H1 (cell line): Measurements from ENCODE around the gene UBE2E2. TPM values are rescaled to one million over a fixed set of nuclear protein-coding genes. Genes with fewer than 3 reads are reported as not detected.

Source experiments
- CTCF ChIA-PET: fragments of 300-600 bp; sonication (Branson Sonifier 250); formaldehyde crosslinking; loops from one replicate; lab custom pipeline; 2021; ENCODE audit not compliant: partially characterized antibody; lab: Charles Lee
- POLR2A ChIA-PET: fragments of 300-600 bp; sonication (Branson Sonifier 250); formaldehyde crosslinking; loops from one replicate; lab custom pipeline; 2021; ENCODE audit warnings: inconsistent platforms; ENCODE audit not compliant: partially characterized antibody; lab: Charles Lee
- DNase-seq, 2 experiments: peaks; one replicate each; pipeline versions ENCODE4 v3.0.0 to v3.0.0-alpha.2; 2010 to 2022; ENCODE audit warnings: low spot score in 2 of 2, low read depth in 1 of 2, mixed read lengths in 1 of 2
- FAIRE-seq: peaks from 2 replicates; lab custom pipeline; 2011; peaks lifted over from hg19 to GRCh38; lab: Jason Lieb, UNC
- H2AFZ ChIP-seq: 2 replicates; pipeline ENCODE4 v1.8.1; 2012; ENCODE audit warnings: low read length, inconsistent platforms
- H2AK5ac ChIP-seq: 2 replicates; pipeline ENCODE4 v1.6.1; 2013; ENCODE audit warnings: low read depth, low read length
- H2BK120ac ChIP-seq: replicated peaks from 2 replicates; pipeline ENCODE3; 2013; ENCODE audit warnings: low read depth, low read length, inconsistent platforms
- H2BK12ac ChIP-seq: 2 replicates; pipeline ENCODE4 v1.6.1; 2013; ENCODE audit warnings: low read depth, low read length
- H2BK15ac ChIP-seq: 2 replicates; pipeline ENCODE4 v1.6.1; 2013; ENCODE audit warnings: low read length
- H2BK20ac ChIP-seq: 2 replicates; pipeline ENCODE4 v1.6.1; 2013; ENCODE audit warnings: low read length
- H2BK5ac ChIP-seq: 2 replicates; pipeline ENCODE4 v1.6.1; 2013; ENCODE audit warnings: low read depth, low read length
- H3K14ac ChIP-seq: 2 replicates; pipeline ENCODE4 v1.6.1; 2013; ENCODE audit warnings: inconsistent platforms; ENCODE audit not compliant: insufficient read length
- H3K18ac ChIP-seq: 2 replicates; pipeline ENCODE4 v1.6.1; 2013; ENCODE audit warnings: low read length; ENCODE audit errors: extremely low read depth
- H3K23ac ChIP-seq: 2 replicates; pipeline ENCODE4 v1.6.1; 2013; ENCODE audit warnings: inconsistent platforms; ENCODE audit not compliant: insufficient read length
- H3K23me2 ChIP-seq: 2 replicates; pipeline ENCODE4 v1.6.1; 2013; ENCODE audit warnings: low read depth, low read length
- H3K27ac ChIP-seq: 2 replicates; pipeline ENCODE4 v1.6.1; 2011; ENCODE audit warnings: low read depth, low read length, inconsistent platforms
- H3K27me3 ChIP-seq, 4 experiments: replicated peaks in 1 of 4; 1 replicate in 1 of 4; 2 replicates in 3 of 4; pipeline versions ENCODE4 v1.6.1 to v1.8.1; 2011 to 2013; ENCODE audit warnings: low read length in 3 of 4, mild to moderate bottlenecking in 3 of 4, inconsistent platforms in 2 of 4, mixed read lengths in 2 of 4, moderate library complexity in 1 of 4; ENCODE audit not compliant: control insufficient read depth in 3 of 4, insufficient read depth in 3 of 4; ENCODE audit errors: extremely low read depth in 1 of 4
- H3K36me3 ChIP-seq, 4 experiments: 2 replicates each; pipeline versions ENCODE4 v1.6.1 to v1.8.1; 2011 to 2013; ENCODE audit warnings: mild to moderate bottlenecking in 4 of 4, low read length in 3 of 4, moderate library complexity in 2 of 4, control low read depth in 1 of 4, inconsistent platforms in 1 of 4; ENCODE audit not compliant: insufficient read depth in 4 of 4, control insufficient read depth in 2 of 4
- H3K4ac ChIP-seq: replicated peaks from 2 replicates; pipeline ENCODE3; 2013; ENCODE audit warnings: low read length, low read depth, mixed read lengths, inconsistent platforms; ENCODE audit not compliant: insufficient read length
- H3K4me1 ChIP-seq, 4 experiments: replicated peaks in 1 of 4; 1 replicate in 1 of 4; 2 replicates in 3 of 4; pipeline versions ENCODE4 v1.6.1 to v1.8.1; 2011 to 2013; ENCODE audit warnings: low read length in 3 of 4, inconsistent platforms in 2 of 4, mixed read lengths in 1 of 4; ENCODE audit not compliant: insufficient read depth in 4 of 4, control insufficient read depth in 3 of 4
- H3K4me2 ChIP-seq, 2 experiments: 2 replicates each; pipeline versions ENCODE4 v1.6.1 to v1.8.1; 2011 to 2013; ENCODE audit warnings: low read depth in 2 of 2, low read length in 2 of 2, control low read depth in 1 of 2, inconsistent platforms in 1 of 2, mild to moderate bottlenecking in 1 of 2; ENCODE audit not compliant: insufficient read depth in 1 of 2
- H3K4me3 ChIP-seq, 4 experiments: fragments of 200-600, 300-600 bp in 1 of 4; sonication (generic), shearing (Covaris generic), sonication (Bioruptor Twin) in 1 of 4; 2 replicates each; pipeline versions ENCODE4 v1.5.1 to v1.8.1; 2011 to 2016; ENCODE audit warnings: low read length in 4 of 4, low read depth in 3 of 4, control low read depth in 2 of 4, inconsistent platforms in 2 of 4, mild to moderate bottlenecking in 2 of 4, mixed read lengths in 1 of 4, moderate library complexity in 1 of 4; ENCODE audit not compliant: insufficient read depth in 2 of 4; ENCODE audit errors: extremely low read depth in 1 of 4
- H3K56ac ChIP-seq: replicated peaks from 2 replicates; pipeline ENCODE3; 2013; ENCODE audit warnings: low read depth, mild to moderate bottlenecking, mixed read lengths, low read length, inconsistent platforms; ENCODE audit not compliant: insufficient read length
- H3K79me1 ChIP-seq: 2 replicates; pipeline ENCODE4 v1.6.1; 2013; ENCODE audit warnings: low read depth, low read length, control low read depth
- H3K79me2 ChIP-seq, 2 experiments: 2 replicates each; pipeline versions ENCODE4 v1.6.1 to v1.8.1; 2012 to 2013; ENCODE audit warnings: low read length in 2 of 2, mild to moderate bottlenecking in 2 of 2, inconsistent platforms in 1 of 2; ENCODE audit not compliant: insufficient read depth in 2 of 2, control insufficient read depth in 1 of 2
- H3K9ac ChIP-seq, 4 experiments: replicated peaks in 1 of 4; 1 replicate in 1 of 4; 2 replicates in 3 of 4; pipeline versions ENCODE4 v1.6.1 to v1.8.1; 2011 to 2013; ENCODE audit warnings: low read depth in 3 of 4, low read length in 3 of 4, control low read depth in 2 of 4, mild to moderate bottlenecking in 2 of 4, moderate library complexity in 2 of 4, inconsistent platforms in 1 of 4; ENCODE audit errors: extremely low read depth in 1 of 4
- H3K9me3 ChIP-seq, 2 experiments: 2 replicates each; pipeline versions ENCODE4 v1.6.1 to v1.8.1; 2012 to 2013; ENCODE audit warnings: mild to moderate bottlenecking in 2 of 2, moderate library complexity in 2 of 2, control low read depth in 1 of 2, inconsistent platforms in 1 of 2, low read depth in 1 of 2, low read length in 1 of 2, mixed read lengths in 1 of 2; ENCODE audit not compliant: insufficient read depth in 2 of 2
- H4K20me1 ChIP-seq, 2 experiments: replicated peaks in 1 of 2; 2 replicates each; pipeline versions ENCODE3 to v1.8.1; 2011 to 2013; ENCODE audit warnings: inconsistent platforms in 2 of 2, low read length in 2 of 2, mild to moderate bottlenecking in 1 of 2; ENCODE audit not compliant: insufficient read depth in 2 of 2, control insufficient read depth in 1 of 2
- H4K5ac ChIP-seq: 2 replicates; pipeline ENCODE4 v1.6.1; 2013; ENCODE audit warnings: low read length, low read depth, mixed read lengths, inconsistent platforms; ENCODE audit not compliant: insufficient read length
- H4K8ac ChIP-seq: 2 replicates; pipeline ENCODE4 v1.8.0; 2013; ENCODE audit warnings: mild to moderate bottlenecking, moderate library complexity, low read length, inconsistent platforms; ENCODE audit not compliant: insufficient read depth; ENCODE audit errors: extremely low read depth
- H4K91ac ChIP-seq: replicated peaks from 2 replicates; pipeline ENCODE3; 2013; ENCODE audit warnings: low read length, mixed read lengths, inconsistent platforms; ENCODE audit not compliant: insufficient read length
- CBX8 ChIP-seq: fragments of 300-800, 300-1000 bp; sonication (generic); IDR thresholded peaks from 2 replicates; pipeline ENCODE4 v1.7.1; 2016; ENCODE audit warnings: low read depth, low read length, borderline replicate concordance
- GABPA ChIP-seq: IDR thresholded peaks from 2 replicates; pipeline ENCODE4 v1.6.1; 2011; ENCODE audit warnings: mild to moderate bottlenecking, low read length, moderate library complexity, borderline replicate concordance; ENCODE audit not compliant: insufficient read depth
- MAFK ChIP-seq: IDR thresholded peaks from 2 replicates; pipeline ENCODE4 v1.6.1; 2012; ENCODE audit warnings: low read depth, mild to moderate bottlenecking, improper control_type of control experiment, low read length
- NRF1 ChIP-seq: IDR thresholded peaks from 2 replicates; pipeline ENCODE4 v1.6.1; 2011; ENCODE audit warnings: mild to moderate bottlenecking, low read depth, low read length, improper control_type of control experiment
- RBBP5 ChIP-seq: IDR thresholded peaks from 2 replicates; pipeline ENCODE4 v1.7.1; 2012; ENCODE audit warnings: low read depth, mild to moderate bottlenecking, inconsistent platforms, low read length, moderate library complexity, borderline replicate concordance
- RNF2 ChIP-seq: fragments of 200-900, 300-1000 bp; sonication (generic); IDR thresholded peaks from 2 replicates; pipeline ENCODE4 v1.7.1; 2016; ENCODE audit warnings: borderline replicate concordance, low read depth, mild to moderate bottlenecking, antibody characterized with exemption, low read length; ENCODE audit not compliant: poor library complexity, severe bottlenecking; ENCODE audit errors: missing control alignments
- RXRA ChIP-seq: IDR thresholded peaks from 2 replicates; pipeline ENCODE4 v1.6.1; 2011; ENCODE audit warnings: low read depth, mild to moderate bottlenecking, low read length, moderate library complexity; ENCODE audit not compliant: insufficient read depth
- SAP30 ChIP-seq: fragments of 300-600 bp; sonication (generic); IDR thresholded peaks from 2 replicates; pipeline ENCODE4 v1.7.1; 2012; ENCODE audit warnings: low read length, moderate library complexity, mild to moderate bottlenecking, inconsistent platforms; ENCODE audit not compliant: insufficient read depth, insufficient replicate concordance
- TEAD4 ChIP-seq: IDR thresholded peaks from 2 replicates; pipeline ENCODE4 v1.6.1; 2012; ENCODE audit warnings: low read depth, low read length, inconsistent platforms, mixed read lengths
- YY1 ChIP-seq: IDR thresholded peaks from 2 replicates; pipeline ENCODE4 v1.6.1; 2011; ENCODE audit warnings: low read depth, mild to moderate bottlenecking, low read length
- WGBS, 2 experiments: shearing (Covaris generic) in 1 of 2; methylation state at CpG; one replicate each; pipeline versions ENCODE4 v1.1.6 to v1.1.7; 2013 to 2015; ENCODE audit warnings: low lambda C conversion rate in 2 of 2, mixed read lengths in 2 of 2, inconsistent platforms in 1 of 2, low coverage in 1 of 2, missing lambda C conversion rate in 1 of 2; ENCODE audit not compliant: insufficient replicate concordance in 2 of 2, insufficient coverage in 1 of 2, insufficient read length in 1 of 2; ENCODE audit errors: extremely low coverage in 1 of 2, missing lambda C conversion rate in 1 of 2; 5-methylcytosine and 5-hydroxymethylcytosine counted together
- polyA plus RNA-seq, 7 experiments: library from polyadenylated mRNA; depleted of rRNA in 3 of 7; stranded (reverse) in 5 of 7; unstranded in 2 of 7; fragments of >200 nt in 5 of 7; fragments of 200-250 nt in 2 of 7; gene quantifications; 1 replicate in 5 of 7; 2 replicates in 1 of 7; 4 replicates in 1 of 7; pipeline versions ENCODE4 v1.2.1 to v1.2.3, GENCODE V29; 2011 to 2013; ENCODE audit warnings: missing spikeins in 2 of 7, mixed read lengths in 2 of 7
- total RNA-seq: library from RNA; stranded (reverse); fragmentation: NEBNext Ultra II Directional; extraction: Animal tissue kit (Norgen Biotek cat#: 25700); gene quantifications from 2 replicates; pipeline ENCODE4 v1.2.1, GENCODE V29; 2021
- TF ChIP-seq, protein P1 (sequence below): IDR thresholded peaks from 2 replicates; pipeline ENCODE4 v1.6.1; 2012; ENCODE audit warnings: inconsistent platforms

Gene UBE2E2
- total and polyA plus RNA-seq, 2 of the 8 experiments (the other 6 are each of a cell fraction or from before 2014, with no cell fraction given) = 57.6 to 70.6 TPM

DNA sequence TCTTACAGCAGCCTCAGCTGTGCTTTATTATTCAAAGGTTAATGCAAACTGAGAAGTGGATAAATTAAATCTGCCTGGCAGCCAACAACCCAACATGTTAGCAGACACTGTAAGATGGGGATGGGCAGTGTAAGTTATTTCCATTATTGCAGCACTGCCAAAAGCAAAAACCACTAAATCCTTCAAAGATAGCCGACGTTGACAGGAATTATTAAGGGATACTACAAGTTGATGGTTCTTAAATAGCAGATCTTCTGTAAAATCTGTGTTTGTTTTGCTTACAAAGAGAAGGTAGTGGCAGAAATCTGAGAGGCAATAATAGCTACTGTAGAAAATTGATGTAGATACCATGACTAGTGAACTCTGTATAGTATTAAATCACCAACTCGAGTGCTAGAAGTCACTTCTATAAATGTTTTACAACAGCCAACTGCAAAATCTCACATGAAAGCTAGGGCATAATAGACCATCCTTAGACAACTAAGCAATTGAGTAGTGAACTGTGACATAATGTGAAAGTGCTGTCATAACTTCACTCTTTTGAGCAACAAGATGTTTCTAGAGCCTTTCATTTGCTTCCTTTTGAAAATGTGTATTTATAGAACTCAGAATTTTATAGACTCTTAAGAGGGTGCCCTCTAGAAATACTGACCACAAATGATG, 278.6 kb downstream of the UBE2E2 start:
- H3K4ac ChIP-seq = no peak overlapping the region
- no peak overlapping the region for H4K91ac ChIP-seq
- H3K79me2 ChIP-seq = no peaks in the 10 kb centered on the region; a peak in 1 of 4 replicates
- H3K4me2 ChIP-seq = peak overlapping the region; percentile 15 to 39; a peak in 3 of 4 replicates
- peaks cover 2 to 19% (median 4%) of the 10 kb centered on the region in 4 experiments; a peak in 5 of 7 replicates for H3K4me1 ChIP-seq
- H2BK120ac ChIP-seq = no peak overlapping the region
- no peaks in the 10 kb centered on the region for H3K27me3 ChIP-seq
- no peak overlapping the region for H2BK15ac ChIP-seq
- H3K18ac ChIP-seq = no peak overlapping the region
- H4K20me1 ChIP-seq = no peaks in the 10 kb centered on the region
- no peak overlapping the region for H4K5ac ChIP-seq
- H2AFZ ChIP-seq = no peak overlapping the region
- ChIA-PET POLR2A (interaction anchor here (1.1 to 1.5 kb wide), 2 partner anchors 13 to 435 kb away, joined by 3 to 5 read pairs; partner anchors contain the start of genes NKIRAS1 and RPL15), CTCF (interaction anchor here (0.6 to 0.7 kb wide), 2 partner anchors 10 to 736 kb away, joined by 3 read pairs; no protein-coding TSS in a partner anchor)
- no peaks in the 10 kb centered on the region for H3K23me2 ChIP-seq
- H3K36me3 ChIP-seq = no peaks in the 10 kb centered on the region
- FAIRE-seq = no peak
- H3K79me1 ChIP-seq = no peaks in the 10 kb centered on the region
- no peak overlapping the region for H3K27ac ChIP-seq
- WGBS, 2 experiments = 78% methylated on average over 3 of the region's 3 CpGs; no CpG with 5 or more reads in 1 of the 2 experiments
- no peak overlapping the region; a peak in 1 of 8 replicates for H3K4me3 ChIP-seq
- no peak overlapping the region for H4K8ac ChIP-seq
- no peak overlapping the region for H2BK20ac ChIP-seq
- H3K9me3 ChIP-seq = no peaks in the 10 kb centered on the region
- no peak overlapping the region for H3K56ac ChIP-seq
- H2BK5ac ChIP-seq = no peak overlapping the region
- no peak overlapping the region for H3K9ac ChIP-seq
- no peak for DNase-seq
- H2AK5ac ChIP-seq = no peak overlapping the region
- no peak overlapping the region for H2BK12ac ChIP-seq
- H3K23ac ChIP-seq = no peak overlapping the region
- no peak overlapping the region for H3K14ac ChIP-seq
- TF ChIP-seq CBX8 = no peak
- TF ChIP-seq, protein P1, sequence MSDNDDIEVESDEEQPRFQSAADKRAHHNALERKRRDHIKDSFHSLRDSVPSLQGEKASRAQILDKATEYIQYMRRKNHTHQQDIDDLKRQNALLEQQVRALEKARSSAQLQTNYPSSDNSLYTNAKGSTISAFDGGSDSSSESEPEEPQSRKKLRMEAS = no peak
- TF ChIP-seq TEAD4 = no peak
- no peak for TF ChIP-seq MAFK
- no peak for TF ChIP-seq GABPA
- TF ChIP-seq RNF2 = no peak
- no peak for TF ChIP-seq RBBP5
- TF ChIP-seq NRF1 = no peak
- no peak for TF ChIP-seq YY1
- no peak for TF ChIP-seq RXRA
- TF ChIP-seq SAP30 = no peak
